GM10847 (cell line): Measurements from ENCODE around the gene FAM228B.

Experiments
- POLR2A ChIP-seq: IDR thresholded peaks from 2 replicates; pipeline ENCODE4 v1.6.1; 2011; ENCODE audit not compliant: insufficient read length; ENCODE audit errors: extremely low read depth

FAM228B gene

DNA sequence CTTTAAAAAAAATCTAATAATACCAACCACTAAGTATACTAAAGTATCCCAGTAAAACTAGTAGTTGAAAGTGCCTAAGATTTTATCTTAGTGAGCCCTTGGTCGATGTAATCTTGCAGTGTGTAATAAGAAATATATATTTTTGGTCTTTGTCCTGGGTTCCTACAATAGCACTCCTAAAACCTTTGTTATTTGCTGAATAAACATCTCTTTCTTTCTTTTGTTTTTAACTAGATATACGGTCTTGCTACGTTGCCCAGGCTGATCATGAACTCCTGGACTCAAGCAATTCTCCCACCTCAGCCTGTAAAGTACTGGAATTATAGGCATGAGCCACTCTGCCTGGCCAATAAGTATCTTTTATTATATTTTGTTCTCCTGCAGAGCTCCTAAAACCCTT is 36.2 kb upstream of the FAM228B start:
- TF ChIP-seq POLR2A: no peak

GRCh38 chr2:24088821-24089359 is 34.4 kb upstream of the FAM228B start:
- no peak for TF ChIP-seq POLR2A

DNA sequence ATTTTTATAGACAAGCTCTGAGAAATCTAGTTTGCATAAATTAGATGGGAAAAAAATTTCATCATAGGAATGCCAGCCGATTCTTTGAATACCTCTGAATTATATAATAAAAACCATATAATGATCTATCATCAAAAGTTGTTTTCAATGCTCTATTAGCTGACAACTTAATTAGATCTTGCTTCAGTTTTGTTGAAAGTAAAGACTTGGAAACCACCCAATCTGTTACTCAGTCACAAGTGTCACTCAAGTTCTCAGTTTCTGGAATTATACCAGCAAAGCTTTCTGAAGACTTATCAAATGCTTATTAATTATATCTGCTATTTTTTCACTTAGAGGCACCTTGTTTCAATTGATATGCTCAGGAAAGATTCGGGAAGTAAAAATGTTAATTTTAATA is 21.3 kb upstream of the FAM228B start:
- TF ChIP-seq POLR2A: no peak

GRCh38 chr2:24102677-24103076 is 20.6 kb upstream of the FAM228B start:
- no peak for TF ChIP-seq POLR2A

GRCh38 chr2:24104110-24104650 is 19.1 kb upstream of the FAM228B start:
- TF ChIP-seq POLR2A: no peak

DNA sequence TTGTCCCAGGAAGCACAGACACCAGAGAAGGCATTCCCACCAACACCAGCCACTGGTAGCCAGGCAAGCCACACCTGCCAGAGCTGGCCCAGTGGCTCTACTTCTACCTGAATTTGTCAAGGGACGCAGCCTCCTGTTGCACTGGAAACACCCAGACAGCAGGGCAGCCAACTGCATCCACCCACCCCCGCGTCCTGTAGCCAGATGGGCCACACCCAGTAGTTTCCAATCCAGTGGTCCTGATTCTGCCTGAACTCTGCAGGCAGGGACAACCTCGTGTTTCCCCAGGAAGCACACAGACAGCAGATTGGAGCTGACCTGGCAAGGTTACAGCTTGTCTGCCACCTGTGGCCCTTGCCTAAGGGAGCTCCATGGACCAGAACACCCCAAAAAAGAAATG is 18.4 kb upstream of the FAM228B start:
- TF ChIP-seq POLR2A: no peak

DNA sequence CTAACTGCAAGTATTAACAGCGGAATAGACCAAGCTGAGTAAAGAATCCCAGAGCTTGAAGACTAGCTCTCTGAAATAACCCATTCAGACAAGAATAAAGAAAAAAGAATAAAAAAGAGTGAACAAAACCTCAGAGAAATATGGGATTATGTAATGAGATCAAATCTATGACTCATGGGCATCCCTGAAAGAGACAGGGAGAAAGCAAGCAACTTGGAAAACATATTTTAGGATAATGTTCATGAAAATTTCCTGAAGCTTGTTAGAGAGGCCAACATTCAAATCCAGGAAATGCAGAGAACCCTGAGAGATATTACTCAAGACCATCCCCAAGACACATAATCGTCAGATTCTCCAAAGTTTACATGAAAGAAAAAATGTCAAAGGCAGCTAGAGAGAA is 17.5 kb upstream of the FAM228B start:
- TF ChIP-seq POLR2A: no peak

GRCh38 chr2:24106786-24107185 is 16.5 kb upstream of the FAM228B start:
- TF ChIP-seq POLR2A: no peak

GRCh38 chr2:24107336-24107735 is 15.9 kb upstream of the FAM228B start:
- no peak for TF ChIP-seq POLR2A

DNA sequence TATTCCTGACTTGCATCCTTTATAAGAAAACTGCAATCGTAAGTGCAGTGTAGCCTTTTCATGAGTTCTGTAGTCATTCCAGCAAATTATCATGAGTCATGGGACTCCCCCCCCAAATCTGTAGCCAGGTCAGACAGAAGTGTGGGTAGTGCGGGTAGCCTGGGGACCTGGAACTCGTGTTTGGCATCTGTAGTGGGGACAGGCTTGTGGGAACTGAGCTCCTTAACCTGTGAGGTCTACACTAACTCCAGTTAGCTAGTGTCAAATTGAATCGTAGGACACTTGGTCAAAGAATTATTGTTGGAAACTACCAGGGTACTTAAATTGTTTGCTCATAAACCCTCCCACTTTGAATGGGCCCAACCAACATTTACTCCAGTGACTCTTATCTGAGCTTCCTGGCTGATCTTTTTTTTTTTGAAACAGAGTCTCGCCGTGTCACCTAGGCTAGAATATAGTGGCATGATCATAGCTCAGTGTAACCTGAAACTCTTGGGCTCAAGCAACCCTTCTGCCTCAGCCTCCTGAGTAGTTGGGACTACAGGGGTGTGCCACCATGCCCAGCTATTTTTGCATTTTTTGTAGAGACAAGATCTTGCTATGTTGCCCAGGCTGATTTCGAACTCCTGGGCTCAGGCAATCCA is 12.5 kb upstream of the FAM228B start:
- TF ChIP-seq POLR2A: no peak

DNA sequence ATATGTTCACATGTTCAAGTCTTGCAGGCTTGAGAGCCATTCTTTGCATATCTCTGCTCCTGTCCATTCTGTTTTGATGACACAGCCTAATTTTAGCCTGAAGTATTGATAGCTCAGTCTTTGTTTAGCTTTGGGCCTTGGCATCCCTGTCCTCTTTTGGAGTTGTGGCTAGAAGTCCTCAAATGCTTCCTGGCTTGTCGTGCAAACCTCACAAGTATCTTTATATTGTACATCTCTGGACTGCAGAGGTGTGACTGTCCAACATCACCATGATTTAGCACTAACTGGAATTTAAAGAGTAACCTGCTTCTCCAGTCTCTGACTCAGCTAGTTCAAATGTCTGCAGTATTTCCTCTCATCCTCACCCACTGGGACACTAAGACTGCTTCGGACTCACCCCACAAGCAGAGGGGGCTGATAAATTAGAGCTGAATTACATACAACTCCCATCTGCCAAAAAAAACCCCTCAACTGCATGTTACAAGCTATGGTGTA is 11.8 kb upstream of the FAM228B start:
- TF ChIP-seq POLR2A: no peak

DNA sequence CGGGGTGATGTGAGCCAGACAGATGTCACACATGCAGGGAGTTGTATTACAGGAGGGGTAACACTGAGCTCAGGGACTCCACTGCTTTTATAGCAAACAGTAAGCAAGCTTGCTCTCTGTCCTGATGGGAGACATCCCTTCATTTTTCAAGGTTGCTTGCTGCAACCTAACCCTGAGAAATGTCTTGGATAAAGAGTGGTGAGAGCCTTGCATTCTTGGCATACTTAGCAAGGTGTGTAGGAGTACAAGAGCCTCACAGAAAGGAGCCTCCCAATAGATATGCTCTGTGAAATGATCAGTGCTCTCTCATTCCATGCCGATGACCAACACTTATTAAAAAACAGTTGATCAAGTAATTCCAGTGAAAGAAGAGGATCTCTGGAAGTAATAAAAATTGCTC is 8.2 kb upstream of the FAM228B start:
- no peak for TF ChIP-seq POLR2A

- TF ChIP-seq POLR2A: no peak
These were observed 5.4 kb upstream of the FAM228B start for GRCh38 chr2:24117902-24118301.

DNA sequence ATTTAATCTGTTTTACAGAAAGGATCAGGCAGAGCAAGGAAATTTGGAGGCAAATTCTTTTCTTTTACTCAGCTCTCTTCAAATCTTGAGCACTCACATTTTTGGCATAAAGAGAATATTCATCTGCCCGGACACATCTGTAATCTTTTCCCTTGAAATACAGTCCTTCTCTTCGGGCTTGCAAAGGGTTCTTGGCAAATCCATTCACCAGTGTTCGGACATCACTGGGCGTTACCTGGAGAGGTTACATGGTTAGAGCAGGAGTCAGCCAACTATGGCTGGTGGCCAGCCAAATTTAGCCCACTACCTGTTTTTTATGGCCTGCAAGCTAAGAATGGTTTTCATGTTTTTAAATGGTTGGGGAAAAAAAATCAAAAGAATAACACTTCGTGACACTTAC is 2.2 kb upstream of the FAM228B start:
- TF ChIP-seq POLR2A: no peak

GRCh38 chr2:24121469-24121868 is 1.8 kb upstream of the FAM228B start:
- TF ChIP-seq POLR2A: no peak

DNA sequence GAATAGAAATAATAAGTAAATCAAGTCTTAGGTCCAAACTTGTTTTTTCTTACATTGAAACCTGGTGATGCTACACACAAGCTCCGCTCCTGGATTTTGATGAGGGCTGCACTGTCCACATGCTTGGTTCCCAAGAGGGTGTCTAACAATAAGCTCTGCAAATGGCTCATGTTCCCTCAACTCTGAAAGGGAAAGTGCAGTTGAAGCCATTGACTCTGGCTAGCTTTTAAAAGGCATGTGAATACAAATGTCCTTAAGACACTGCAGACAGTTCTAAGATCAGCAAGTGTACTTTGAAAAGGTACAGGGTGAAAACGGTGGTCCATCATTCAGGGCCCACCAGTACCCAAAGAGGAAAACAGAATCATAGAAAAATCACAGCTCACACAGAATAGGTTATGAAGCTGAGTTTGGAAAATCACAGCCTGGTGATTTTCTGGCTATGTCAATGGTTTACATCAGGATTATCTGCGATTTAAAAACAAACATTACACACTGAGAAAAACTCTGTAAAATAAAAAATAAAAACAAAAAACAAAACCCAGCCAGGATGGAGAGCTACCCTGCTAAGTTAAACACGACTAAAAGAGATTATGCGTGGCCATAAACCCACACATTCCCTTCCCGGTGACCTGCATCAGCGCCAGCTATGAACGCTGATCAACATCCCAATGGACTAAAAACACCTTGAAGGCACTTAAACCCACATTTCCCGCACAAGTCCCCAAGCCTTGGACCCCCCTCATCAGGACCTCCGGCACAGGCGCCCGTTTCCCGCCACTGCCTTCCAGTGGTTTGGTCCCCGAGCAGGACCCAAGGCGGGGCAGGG is 689 bp upstream of the FAM228B start:
- no peak for TF ChIP-seq POLR2A
